ENCODE data around the gene NEK5.
"Not testable (repeated sequence)": the region's sequence is repeated elsewhere in the genome, so short reads cannot be mapped to it uniquely, and the experiment has no call there.

Gene NEK5

DNA sequence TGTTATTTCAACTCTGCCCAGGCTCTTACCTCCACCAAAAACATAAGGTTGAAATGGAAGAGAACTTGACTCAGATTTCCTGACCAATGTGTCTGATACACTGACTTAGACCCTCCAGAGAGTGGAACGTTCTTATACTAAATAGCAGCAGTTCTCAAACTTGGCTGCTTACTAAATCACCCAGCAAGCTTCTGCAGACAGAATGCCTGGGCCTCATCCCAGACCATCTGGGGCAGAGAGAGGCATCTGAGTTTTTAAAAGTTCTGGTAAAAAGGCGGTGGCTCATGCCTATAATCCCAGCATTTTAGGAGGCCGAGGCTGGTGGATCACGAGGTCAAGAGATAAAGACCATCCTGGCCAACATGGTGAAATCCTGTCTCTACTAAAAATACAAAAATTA is 46.3 kb downstream of the NEK5 start:
- DNase-seq (ENCODE audit: low read depth in 2 of 2) = no peak
- no peak overlapping the region for H3K4me3 ChIP-seq (replicated peaks in 1 of 2; ENCODE audit: low read depth in 2 of 2, low read length in 2 of 2)
- TF ChIP-seq, protein P1, sequence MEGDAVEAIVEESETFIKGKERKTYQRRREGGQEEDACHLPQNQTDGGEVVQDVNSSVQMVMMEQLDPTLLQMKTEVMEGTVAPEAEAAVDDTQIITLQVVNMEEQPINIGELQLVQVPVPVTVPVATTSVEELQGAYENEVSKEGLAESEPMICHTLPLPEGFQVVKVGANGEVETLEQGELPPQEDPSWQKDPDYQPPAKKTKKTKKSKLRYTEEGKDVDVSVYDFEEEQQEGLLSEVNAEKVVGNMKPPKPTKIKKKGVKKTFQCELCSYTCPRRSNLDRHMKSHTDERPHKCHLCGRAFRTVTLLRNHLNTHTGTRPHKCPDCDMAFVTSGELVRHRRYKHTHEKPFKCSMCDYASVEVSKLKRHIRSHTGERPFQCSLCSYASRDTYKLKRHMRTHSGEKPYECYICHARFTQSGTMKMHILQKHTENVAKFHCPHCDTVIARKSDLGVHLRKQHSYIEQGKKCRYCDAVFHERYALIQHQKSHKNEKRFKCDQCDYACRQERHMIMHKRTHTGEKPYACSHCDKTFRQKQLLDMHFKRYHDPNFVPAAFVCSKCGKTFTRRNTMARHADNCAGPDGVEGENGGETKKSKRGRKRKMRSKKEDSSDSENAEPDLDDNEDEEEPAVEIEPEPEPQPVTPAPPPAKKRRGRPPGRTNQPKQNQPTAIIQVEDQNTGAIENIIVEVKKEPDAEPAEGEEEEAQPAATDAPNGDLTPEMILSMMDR (IDR thresholded peaks at IDR 0.05; ENCODE audit: low read depth, low read length) = no peak

DNA sequence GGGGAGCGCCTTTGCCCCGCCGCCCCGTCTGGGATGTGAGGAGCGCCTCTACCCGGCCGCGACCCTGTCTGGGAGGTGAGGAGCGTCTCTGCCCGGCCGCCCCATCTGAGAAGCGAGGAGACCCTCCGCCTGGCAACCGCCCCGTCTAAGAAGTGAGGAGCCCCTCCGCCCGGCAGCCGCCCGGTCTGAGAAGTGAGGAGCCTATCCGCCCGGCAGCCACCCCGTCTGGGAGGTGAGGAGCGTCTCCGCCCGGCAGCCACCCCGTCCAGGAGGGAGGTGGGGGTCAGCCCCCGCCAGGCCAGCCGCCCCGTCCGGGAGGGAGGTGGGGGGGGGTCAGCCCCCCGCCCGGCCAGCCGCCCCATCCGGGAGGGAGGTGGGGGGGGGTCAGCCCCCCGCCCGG is 49.0 kb downstream of the NEK5 start:
- not testable (repeated sequence) for DNase-seq (ENCODE audit: low read depth in 2 of 2); H3K4me3 ChIP-seq (replicated peaks in 1 of 2; ENCODE audit: low read depth in 2 of 2, low read length in 2 of 2)

DNA sequence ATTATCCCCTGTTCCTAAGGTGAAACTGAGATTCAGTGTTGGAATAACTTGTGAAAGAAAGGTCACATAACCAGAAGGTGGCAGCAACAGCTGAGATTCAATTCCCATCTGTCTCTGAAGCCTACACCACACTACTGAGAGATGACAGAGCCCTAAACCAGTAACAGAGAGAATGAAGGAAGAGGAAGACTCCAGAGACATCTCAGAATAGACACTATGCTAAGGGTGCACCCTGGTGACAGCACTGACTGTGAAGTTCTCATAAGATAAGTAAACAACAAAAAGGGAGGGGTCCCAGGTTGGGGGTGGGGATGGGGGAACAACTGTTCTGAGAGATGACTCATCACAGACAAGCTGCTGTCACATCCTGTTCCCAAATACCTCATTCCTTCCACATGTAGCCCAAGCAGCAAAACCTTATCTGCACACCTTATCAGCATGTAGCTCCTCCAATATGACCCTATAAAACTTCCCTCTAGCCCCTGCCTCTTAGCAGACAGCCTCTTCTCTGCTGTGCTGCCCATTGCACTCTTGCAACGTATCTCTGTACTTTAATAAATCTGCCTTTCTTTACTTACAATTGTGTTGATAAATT is 57.8 kb downstream of the NEK5 start:
- H3K4me3 ChIP-seq (replicated peaks in 1 of 2; ENCODE audit: low read depth in 2 of 2, low read length in 2 of 2) = no peak overlapping the region
- TF ChIP-seq, protein P1 (IDR thresholded peaks at IDR 0.05; ENCODE audit: low read depth, low read length) = peak; percentile 24
- peak; percentile 44 to 61 for DNase-seq (ENCODE audit: low read depth in 2 of 2)

DNA sequence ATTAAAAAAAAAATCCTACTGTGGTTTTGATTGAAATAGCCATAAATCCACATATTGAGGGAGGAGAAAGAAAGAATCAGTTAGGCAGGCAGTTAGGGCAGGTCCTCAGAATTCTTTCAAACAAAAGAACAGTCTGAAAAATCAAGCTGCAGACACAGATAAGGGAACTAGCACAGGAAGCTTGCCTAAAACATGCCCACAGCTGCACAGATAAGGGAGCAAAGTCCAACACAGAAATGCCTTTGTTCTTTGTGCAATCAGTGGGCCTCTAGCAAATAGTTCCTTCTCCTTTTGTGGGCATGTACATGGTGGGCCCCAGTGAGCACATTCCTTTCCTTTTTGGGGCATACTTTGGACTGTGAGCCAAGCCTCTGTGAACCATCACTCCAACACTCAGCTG is 61.6 kb downstream of the NEK5 start:
- peak in 1 of 2 donors; percentile 9 for DNase-seq (ENCODE audit: low read depth in 2 of 2)
- H3K4me3 ChIP-seq (replicated peaks in 1 of 2; ENCODE audit: low read depth in 2 of 2, low read length in 2 of 2) = no peak overlapping the region
- TF ChIP-seq, protein P1 (IDR thresholded peaks at IDR 0.05; ENCODE audit: low read depth, low read length) = no peak

DNA sequence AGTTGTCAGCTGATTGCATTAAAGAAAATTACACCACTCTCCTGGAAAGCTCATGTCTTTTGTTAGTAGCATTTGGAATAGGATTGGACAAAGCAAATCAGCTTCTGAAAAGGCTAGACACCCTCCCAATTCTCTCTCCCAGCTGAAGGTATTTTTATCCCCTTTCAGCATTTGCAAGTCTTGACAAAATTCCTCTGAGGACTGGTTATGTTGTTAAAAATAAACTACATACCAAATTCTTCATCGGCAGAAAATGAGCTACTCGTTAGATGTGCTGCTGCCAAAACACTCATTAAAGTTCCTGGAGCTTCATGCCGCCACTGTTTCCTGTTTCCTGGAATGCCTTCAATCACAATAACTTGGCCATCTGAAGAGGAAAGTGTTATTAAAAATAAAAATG is 67.3 kb downstream of the NEK5 start:
- DNase-seq (ENCODE audit: low read depth in 2 of 2) = peak; percentile 1 to 16
- TF ChIP-seq, protein P1 (IDR thresholded peaks at IDR 0.05; ENCODE audit: low read depth, low read length) = no peak
- no peak overlapping the region for H3K4me3 ChIP-seq (replicated peaks in 1 of 2; ENCODE audit: low read depth in 2 of 2, low read length in 2 of 2)

DNA sequence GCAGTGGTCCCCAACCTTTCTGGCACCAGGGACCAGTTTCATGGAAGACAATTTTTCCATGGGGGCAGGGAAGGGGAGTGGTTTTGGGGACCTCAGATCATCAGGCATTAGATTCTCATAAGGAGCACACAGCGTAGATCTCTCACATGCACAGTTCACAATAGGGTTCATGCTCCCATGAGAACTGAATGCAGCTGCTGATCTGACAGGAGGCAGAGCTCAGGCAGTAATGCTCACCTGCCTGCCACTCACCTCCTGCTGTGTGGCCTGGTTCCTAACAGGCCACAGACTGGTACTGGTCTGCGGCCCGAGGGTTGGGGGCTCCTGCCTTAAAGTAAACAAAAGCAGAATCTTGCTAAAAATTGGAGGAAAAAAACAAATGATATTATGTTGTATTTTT is 67.8 kb downstream of the NEK5 start:
- not testable (repeated sequence) for DNase-seq (ENCODE audit: low read depth in 2 of 2)

DNA sequence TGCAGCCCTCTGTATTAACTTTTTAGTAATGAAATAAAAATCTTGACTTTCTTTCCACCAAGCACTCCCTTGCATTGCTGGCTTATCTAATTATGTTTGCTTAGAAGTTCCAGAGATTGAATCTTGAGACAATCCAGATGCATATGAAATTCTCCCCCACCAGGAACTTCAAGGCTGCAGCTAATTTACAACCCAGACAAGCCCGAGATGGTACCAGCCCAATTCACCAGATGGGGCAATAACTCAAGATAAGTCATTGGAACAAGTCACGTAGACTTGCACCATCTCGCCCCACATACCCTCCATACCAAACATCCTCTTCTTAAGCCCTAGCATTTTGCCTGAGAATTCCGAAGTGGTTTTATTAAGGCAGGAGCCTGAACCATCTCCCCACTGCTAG is 75.4 kb downstream of the NEK5 start:
- peak in 1 of 2 donors; percentile 17 for DNase-seq (ENCODE audit: low read depth in 2 of 2)
- TF ChIP-seq, protein P1 (IDR thresholded peaks at IDR 0.05; ENCODE audit: low read depth, low read length) = no peak
- H3K4me3 ChIP-seq (replicated peaks in 1 of 2; ENCODE audit: low read depth in 2 of 2, low read length in 2 of 2) = no peak overlapping the region

More for the DNA sequence above, 67.8 kb downstream of the NEK5 start:
- not testable (repeated sequence) for H3K4me3 ChIP-seq (replicated peaks in 1 of 2; ENCODE audit: low read depth in 2 of 2, low read length in 2 of 2)

DNA sequence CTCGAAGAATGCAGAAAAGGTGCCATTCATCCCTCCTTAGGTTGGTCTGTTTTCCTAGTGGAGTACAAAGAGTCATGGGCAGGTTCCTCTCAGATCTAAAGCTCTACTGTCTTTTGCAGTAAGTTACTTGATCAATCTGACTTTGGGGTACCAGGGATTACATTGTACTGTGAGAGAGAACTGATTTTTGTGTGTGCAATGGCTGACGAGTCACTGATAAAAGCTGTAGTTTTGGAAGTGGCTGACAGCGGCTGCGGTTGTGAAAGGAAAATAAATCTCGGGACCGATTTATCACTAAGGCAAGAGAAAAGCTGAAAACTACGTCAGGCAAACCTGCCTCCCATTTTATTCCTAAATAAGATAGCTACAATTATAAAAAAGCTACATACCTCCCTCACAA is 77.5 kb downstream of the NEK5 start:
- TF ChIP-seq, protein P1 (IDR thresholded peaks at IDR 0.05; ENCODE audit: low read depth, low read length) = no peak
- no peak overlapping the region for H3K4me3 ChIP-seq (replicated peaks in 1 of 2; ENCODE audit: low read depth in 2 of 2, low read length in 2 of 2)
- DNase-seq (ENCODE audit: low read depth in 2 of 2) = no peak
